Heart left ventricle (tissue), 16 donors: ENCODE measurements around the gene TRAM2. TPM values are rescaled to one million over a fixed set of nuclear protein-coding genes. Genes with fewer than 3 reads are reported as not detected.

Experiments
- ATAC-seq, 4 donors: fragments of 200-7000 bp; cut with Tn5 transposase; one replicate each; pipeline ENCODE4 v1.9.1; 2020 to 2022; ENCODE audit warnings: moderate library complexity in 4 of 4, mild to moderate bottlenecking in 3 of 4, moderate number of reproducible peaks in 1 of 4
- DNase-seq, 5 donors: peaks; one replicate each; pipeline ENCODE4 v3.0.0-alpha.2; 2020
- H3K27ac ChIP-seq, 12 donors: fragments of 200-600 bp; sonication (generic) in 4 of 12; one replicate each; pipeline versions ENCODE4 v1.5.0 to v1.8.0; 2016 to 2022; ENCODE audit warnings: mild to moderate bottlenecking in 2 of 12
- H3K27me3 ChIP-seq, 9 donors: fragments of 200-600 bp; sonication (generic) in 2 of 9; one replicate each; pipeline versions ENCODE4 v1.5.1 to v1.8.0; 2016 to 2022; ENCODE audit warnings: mild to moderate bottlenecking in 3 of 9
- H3K36me3 ChIP-seq, 9 donors: fragments of 200-600 bp; sonication (generic) in 2 of 9; one replicate each; pipeline versions ENCODE4 v1.5.0 to v1.8.0; 2018 to 2022; ENCODE audit warnings: mild to moderate bottlenecking in 2 of 9
- H3K4me1 ChIP-seq, 12 donors: fragments of 200-600 bp; sonication (generic) in 4 of 12; one replicate each; pipeline versions ENCODE4 v1.5.0 to v1.8.0; 2016 to 2022; ENCODE audit warnings: mild to moderate bottlenecking in 3 of 12
- H3K4me3 ChIP-seq, 12 donors: fragments of 200-600 bp; sonication (generic) in 4 of 12; one replicate each; pipeline versions ENCODE4 v1.5.0 to v1.8.0; 2017 to 2022; ENCODE audit warnings: mild to moderate bottlenecking in 9 of 12, moderate library complexity in 4 of 12
- H3K9me3 ChIP-seq, 12 donors: fragments of 200-600 bp; sonication (generic) in 4 of 12; one replicate each; pipeline versions ENCODE4 v1.5.0 to v1.8.0; 2016 to 2022; ENCODE audit warnings: mild to moderate bottlenecking in 1 of 12
- CTCF ChIP-seq, 12 donors: fragments of 200-600 bp; sonication (generic) in 4 of 12; IDR thresholded peaks; one replicate each; pipeline versions ENCODE4 v1.5.0 to v1.8.0; 2018 to 2022; ENCODE audit warnings: antibody characterized with exemption in 12 of 12, mild to moderate bottlenecking in 5 of 12
- POLR2A ChIP-seq, 2 donors: fragments of 450-650 bp; IDR thresholded peaks; one replicate each; pipeline ENCODE4 v1.6.1; 2017; ENCODE audit warnings: antibody characterized with exemption in 2 of 2, mild to moderate bottlenecking in 2 of 2, moderate library complexity in 2 of 2
- WGBS, 4 donors: extraction: QIAGEN DNeasy Blood & Tissue Kit in 2 of 4; methylation state at CpG; one replicate each; pipeline versions ENCODE4 v1.1.5 to v1.1.7; 2013 to 2018; 5-methylcytosine and 5-hydroxymethylcytosine counted together
- intact Hi-C, 10 donors: fragments of 100-400 bp; cut with DNase I; formaldehyde crosslinking; loops; one replicate each; pipeline versions ENCODE4 v1.11.1 to v1.14.2; 2022
- polyA plus RNA-seq, 2 donors: library from polyadenylated mRNA; stranded (reverse); fragments of 200-250 nt; gene quantifications; one replicate each; pipeline ENCODE4 v1.2.3, GENCODE V29; 2013
- total RNA-seq, 9 donors: library from RNA; depleted of rRNA in 2 of 9; stranded (reverse); fragments of >200 nt in 2 of 9; fragmentation: NEBNext Ultra II Directional in 3 of 9; extraction: Animal tissue kit (Norgen Biotek cat#: 25700) in 3 of 9; gene quantifications; one replicate each; pipeline versions ENCODE4 v1.1.0 to v1.2.4, GENCODE V29; 2016 to 2023
- donor health status: ischemic (EF 13 %, LVEDD 7.1; RV severe dilation, severe dysfunction).
- donor health status: healthy with polysubstance abuse.
- donor health status: DM: no; HTN: yes; CAD: no.
- donor health status: DM: no; HTN: no; CAD: no.
- donor health status: ischemic (EF 25% LVEDD 6.9; RV normal size, moderate dysfunction).
- donor health status: ischemic (EF 25% LVEDD 5.7; RV mildly dilated, moderate dysfunction).
- donor health status: healthy.
- donor health status: DM: yes; HTN: yes; CAD: no.
- donor health status: ischemic (EF 35%, LVEDD 5.7; RV mildly dilated, moderate dysfunction).
- donor health status: nonischemic (EF 11% LVEDD 7.7; RV severe dilation, severe dysfunction).
- donor health status: DM: yes; HTN: yes; CAD: no.
- donor health status: PGD.
- donor health status: ischemic (EF 29% LVEDD 5.4; RV normal size, mild dysfunction).
- donor health status: nonischemic (EF 23%, LVEDD 6.1; RV moderate dilation, normal function).

The TRAM2 gene
- total and polyA plus RNA-seq, 11 donors: 4.7 to 19.0 (median 12.1) TPM

- no peak for TF ChIP-seq CTCF (IDR thresholded peaks at IDR 0.05)
- no peak for TF ChIP-seq POLR2A (IDR thresholded peaks at IDR 0.05)
- H3K4me1 ChIP-seq: peaks cover 0 to 84% (median 53%) of the 10 kb centered on the region in 12 donors
- ATAC-seq: no peak
- 96 to 98% (median 98%) methylated on average over 6 of the region's 6 CpGs for WGBS, 4 donors
- no peak for DNase-seq
- no peak overlapping the region for H3K27ac ChIP-seq
- peaks cover 0 to 2% (median 0%) of the 10 kb centered on the region in 9 donors for H3K36me3 ChIP-seq
- intact Hi-C loops: no loop called here
- no peak overlapping the region for H3K4me3 ChIP-seq
- H3K9me3 ChIP-seq: no peaks in the 10 kb centered on the region
- no peaks in the 10 kb centered on the region for H3K27me3 ChIP-seq
Measured at GRCh38 chr6:52554684-52555280, 22.1 kb downstream of the TRAM2 start.

- Histone ChIP-seq H3K9me3 (no peaks in the 10 kb centered on the region), H3K27ac (no peak overlapping the region), H3K36me3 (peaks cover 0 to 3% (median 0%) of the 10 kb centered on the region in 9 donors), H3K27me3 (no peaks in the 10 kb centered on the region), H3K4me3 (no peak overlapping the region), H3K4me1 (peaks cover 0 to 87% (median 59%) of the 10 kb centered on the region in 12 donors)
- 90 to 97% (median 94%) methylated on average over 2 of the region's 2 CpGs for WGBS, 4 donors
- TF ChIP-seq CTCF (IDR thresholded peaks at IDR 0.05) (no peak), POLR2A (IDR thresholded peaks at IDR 0.05) (no peak)
- ATAC-seq (no peak), DNase-seq (no peak)
- intact Hi-C loops: no loop called here
Measured at GRCh38 chr6:52553719-52554118, 23.1 kb downstream of the TRAM2 start.

GRCh38 chr6:52553158-52553557 lies 23.7 kb downstream of the TRAM2 start:
- H3K36me3 ChIP-seq: peaks cover 0 to 3% (median 0%) of the 10 kb centered on the region in 9 donors
- H3K27ac ChIP-seq: no peak overlapping the region
- no peak for TF ChIP-seq POLR2A (IDR thresholded peaks at IDR 0.05)
- TF ChIP-seq CTCF (IDR thresholded peaks at IDR 0.05): no peak
- peaks cover 0 to 87% (median 59%) of the 10 kb centered on the region in 12 donors for H3K4me1 ChIP-seq
- DNase-seq (no peak), ATAC-seq (no peak)
- no peaks in the 10 kb centered on the region for H3K9me3 ChIP-seq
- no peak overlapping the region for H3K4me3 ChIP-seq
- WGBS, 4 donors: 82 to 100% (median 97%) methylated on average over 1 of the region's 1 CpG
- intact Hi-C loops: no loop called here
- no peaks in the 10 kb centered on the region for H3K27me3 ChIP-seq

GRCh38 chr6:52552278-52552643 lies 24.6 kb downstream of the TRAM2 start:
- peak overlapping the region in 11 of 12 donors; percentile 37 to 84 (median 64) for H3K27ac ChIP-seq
- peaks cover 0 to 3% (median 0%) of the 10 kb centered on the region in 9 donors for H3K36me3 ChIP-seq
- peak overlapping the region in 3 of 12 donors; percentile 14 to 20 (median 15) for H3K4me3 ChIP-seq
- DNase-seq (no peak), ATAC-seq (peak in 2 of 4 donors; percentile 3 to 12)
- peaks cover 5 to 87% (median 60%) of the 10 kb centered on the region in 12 donors for H3K4me1 ChIP-seq
- no peaks in the 10 kb centered on the region for H3K27me3 ChIP-seq
- no peaks in the 10 kb centered on the region for H3K9me3 ChIP-seq
- 29 to 46% (median 38%) methylated on average over 6 of the region's 6 CpGs for WGBS, 4 donors
- intact Hi-C loops: no loop called here
- TF ChIP-seq CTCF (IDR thresholded peaks at IDR 0.05) (no peak), POLR2A (IDR thresholded peaks at IDR 0.05) (no peak)
